ENCODE measurements around the gene GJB3.
A peak's percentile ranks its signal among the peaks of the same experiment; 100 is the strongest.
"Not testable (repeated sequence)": the region's sequence is repeated elsewhere in the genome, so short reads cannot be mapped to it uniquely, and the experiment has no call there.

The GJB3 gene

GRCh38 chr1:34781071-34781843 is at the start of gene GJB3:
Gene GJB3, plus strand, starts transcription at chr1:34781214. Its CDS starts 3,549 bp downstream, at chr1:34784763.
- peak; percentile 1 for DNase-seq

GRCh38 chr1:34732831-34733230 is 48.2 kb upstream of the GJB3 start:
- DNase-seq, result not testable (repeated sequence)

- DNase-seq, result peak; percentile 69
These were observed 44.3 kb upstream of the GJB3 start for GRCh38 chr1:34736692-34737091.

- DNase-seq, result not testable (repeated sequence)
These were observed 43.8 kb upstream of the GJB3 start for GRCh38 chr1:34737236-34737635.

- DNase-seq, result no peak
These were observed 41.4 kb upstream of the GJB3 start for GRCh38 chr1:34739613-34740012.

- DNase-seq, result no peak
These were observed 40.7 kb upstream of the GJB3 start for GRCh38 chr1:34740161-34740868.

GRCh38 chr1:34742667-34743270 is 38.2 kb upstream of the GJB3 start:
- DNase-seq, result peak; percentile 76

- no peak for DNase-seq
These were observed 37.2 kb upstream of the GJB3 start for GRCh38 chr1:34743775-34744174.

GRCh38 chr1:34744851-34745250 is 36.2 kb upstream of the GJB3 start:
- DNase-seq, result no peak

GRCh38 chr1:34745666-34746065 is 35.3 kb upstream of the GJB3 start:
- no peak for DNase-seq

GRCh38 chr1:34746101-34746500 is 34.9 kb upstream of the GJB3 start:
- no peak for DNase-seq

GRCh38 chr1:34746785-34747637 is 34.0 kb upstream of the GJB3 start:
- DNase-seq, result no peak

GRCh38 chr1:34747638-34747941 is 33.4 kb upstream of the GJB3 start:
- no peak for DNase-seq

- DNase-seq, result no peak
These were observed 31.0 kb upstream of the GJB3 start for GRCh38 chr1:34749992-34750391.

GRCh38 chr1:34750610-34751009 is 30.4 kb upstream of the GJB3 start:
- no peak for DNase-seq

GRCh38 chr1:34753163-34753562 is 27.9 kb upstream of the GJB3 start:
- DNase-seq, result no peak

GRCh38 chr1:34754964-34755637 is 25.9 kb upstream of the GJB3 start, which contains the start of gene GJB5:
Gene GJB5, plus strand, starts transcription at chr1:34755047. Its CDS starts 2,284 bp downstream, at chr1:34757331.
- DNase-seq, result no peak

GRCh38 chr1:34755961-34756360 is 25.1 kb upstream of the GJB3 start:
- DNase-seq, result no peak

GRCh38 chr1:34757386-34757785 is 23.6 kb upstream of the GJB3 start:
- DNase-seq, result no peak

- no peak for DNase-seq
These were observed 22.3 kb upstream of the GJB3 start for GRCh38 chr1:34758751-34759150.

GRCh38 chr1:34759503-34760357 is 21.3 kb upstream of the GJB3 start, which contains the start of gene GJB4:
Gene GJB4, plus strand, starts transcription at chr1:34759740. Its CDS starts 1,515 bp downstream, at chr1:34761255.
- no peak for DNase-seq

All from NCI-H1105 (cell line).